Muscle of leg (tissue), 11 donors: Measurements from ENCODE around the gene TBC1D7. TPM values are rescaled to one million over a fixed set of nuclear protein-coding genes. Genes with fewer than 3 reads are reported as not detected.

Experiments
- DNase-seq: peaks from one replicate; pipeline ENCODE4 v3.0.0; 2013
- H3K27ac ChIP-seq: one replicate; pipeline ENCODE4 v1.5.1; 2013; ENCODE audit warnings: mild to moderate bottlenecking, low read length, control low read depth
- H3K27me3 ChIP-seq: one replicate; pipeline ENCODE4 v1.6.1; 2013; ENCODE audit warnings: low read length; ENCODE audit not compliant: control insufficient read depth, insufficient read depth
- H3K36me3 ChIP-seq: one replicate; pipeline ENCODE4 v1.6.1; 2013; ENCODE audit warnings: low read length; ENCODE audit not compliant: control insufficient read depth, insufficient read depth
- H3K4me1 ChIP-seq: one replicate; pipeline ENCODE4 v1.6.1; 2013; ENCODE audit warnings: low read length; ENCODE audit not compliant: control insufficient read depth, insufficient read depth
- H3K4me3 ChIP-seq: one replicate; pipeline ENCODE4 v1.5.1; 2013; ENCODE audit warnings: low read length, control low read depth
- H3K9me3 ChIP-seq: replicated peaks from 2 replicates; pipeline ENCODE4 v1.6.1; 2013; ENCODE audit warnings: low read depth, low read length; ENCODE audit not compliant: control insufficient read depth
- WGBS: methylation state at CpG from one replicate; pipeline ENCODE4 v1.1.5; 2013; ENCODE audit warnings: missing lambda C conversion rate; ENCODE audit not compliant: insufficient coverage; 5-methylcytosine and 5-hydroxymethylcytosine counted together
- polyA plus RNA-seq, 8 donors: library from polyadenylated mRNA; unstranded; fragments of 120-200 nt; gene quantifications; one replicate each; pipeline versions ENCODE4 v1.2.1 to v1.2.3, GENCODE V29; 2013; ENCODE audit warnings: inconsistent platforms in 1 of 8, low replicate concordance in 1 of 8; ENCODE audit not compliant: insufficient read length in 8 of 8, insufficient read depth in 1 of 8
- total RNA-seq: library from RNA; stranded (reverse); fragments of 120-200 nt; gene quantifications from one replicate; pipeline ENCODE4 v1.2.4, GENCODE V29; 2013

Gene TBC1D7
- total and polyA plus RNA-seq, 9 donors = 15.6 to 24.9 (median 19.1) TPM

DNA sequence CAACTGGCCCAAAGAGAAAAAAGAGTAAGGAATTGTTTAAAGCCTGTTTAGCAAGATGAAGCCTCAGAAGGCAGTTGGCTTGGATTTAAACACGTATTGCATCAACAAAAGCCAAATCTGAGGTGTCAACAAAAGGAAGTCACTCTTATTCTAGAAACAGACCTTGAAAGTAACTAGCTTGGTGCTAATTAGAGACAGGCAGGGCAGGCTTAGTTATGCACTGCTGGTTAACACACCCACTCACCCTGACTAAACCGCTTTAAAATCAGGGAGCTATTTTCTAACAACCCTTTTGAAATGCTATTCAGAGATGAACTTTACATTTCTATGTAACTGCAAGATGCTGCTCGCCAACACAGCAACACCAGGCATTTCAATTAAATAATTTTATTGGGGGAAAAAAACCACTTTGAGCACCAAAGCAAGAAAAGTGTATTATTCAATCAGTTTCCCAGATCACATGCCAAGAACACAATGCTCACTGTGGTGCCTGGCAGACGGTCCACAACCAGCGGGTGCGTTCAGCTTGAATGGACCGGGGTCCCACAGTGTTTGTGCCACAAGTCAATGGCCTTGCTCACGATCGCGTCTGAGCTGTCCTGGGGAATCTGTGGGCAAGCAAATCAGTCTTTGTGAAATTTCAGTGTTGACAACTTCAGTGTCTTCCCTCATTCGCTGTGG lies 23.6 kb downstream of the TBC1D7 start:
- peaks cover 51% of the 10 kb centered on the region for H3K36me3 ChIP-seq

DNA sequence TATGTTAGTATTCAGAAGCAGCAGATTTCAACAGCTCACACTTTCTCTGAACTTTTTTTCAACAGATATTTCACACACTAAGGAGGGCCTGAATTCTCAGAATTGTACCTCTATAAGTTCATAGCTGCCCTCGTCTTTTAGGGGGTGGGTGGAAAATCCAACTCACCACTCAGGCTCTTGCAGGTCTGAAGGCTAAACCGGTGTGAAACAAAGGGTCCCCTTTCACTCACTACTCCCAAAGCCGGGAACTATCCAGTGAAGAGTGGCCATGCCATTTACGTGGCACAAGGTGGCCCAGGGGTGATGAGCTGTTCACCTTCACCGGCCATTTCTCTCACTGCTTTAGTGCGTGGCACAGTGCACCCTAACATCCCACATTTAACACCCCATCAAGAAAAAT lies 24.2 kb downstream of the TBC1D7 start:
- 82% methylated on average over 2 of the region's 6 CpGs for WGBS
- DNase-seq = no peak
- Histone ChIP-seq H3K9me3 (no peaks in the 10 kb centered on the region), H3K27ac (peak overlapping the region; percentile 43), H3K36me3 (peaks cover 55% of the 10 kb centered on the region), H3K27me3 (no peaks in the 10 kb centered on the region), H3K4me1 (peaks cover 24% of the 10 kb centered on the region), H3K4me3 (no peak overlapping the region)

More for the DNA sequence above, 23.6 kb downstream of the TBC1D7 start:
- Histone ChIP-seq H3K9me3 (no peaks in the 10 kb centered on the region), H3K27ac (no peak overlapping the region), H3K4me1 (peaks cover 24% of the 10 kb centered on the region), H3K27me3 (no peaks in the 10 kb centered on the region), H3K4me3 (no peak overlapping the region)
- no peak for DNase-seq
- 80% methylated on average over 9 of the region's 11 CpGs for WGBS

DNA sequence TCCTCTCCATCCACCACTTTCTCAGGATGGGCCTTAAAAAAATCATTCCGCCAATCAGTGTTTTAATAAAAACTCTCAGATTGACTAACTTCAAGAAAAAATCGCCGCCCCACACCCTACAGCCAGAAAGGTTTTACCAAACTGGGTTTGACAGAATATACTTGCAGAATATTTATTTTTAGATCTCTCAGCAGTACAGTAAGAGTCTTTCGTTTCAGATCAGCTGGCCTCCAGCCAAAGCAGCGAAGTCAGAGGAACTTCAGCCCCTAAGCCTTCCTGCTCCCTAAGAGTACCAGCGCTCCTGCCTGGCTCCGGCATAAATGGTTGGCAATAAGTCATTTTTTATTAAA lies 24.7 kb downstream of the TBC1D7 start:
- H3K27ac ChIP-seq = peak overlapping the region; percentile 43
- peak; percentile 89 for DNase-seq
- no peaks in the 10 kb centered on the region for H3K9me3 ChIP-seq
- H3K36me3 ChIP-seq = peaks cover 59% of the 10 kb centered on the region
- no CpG with 5 or more reads among the region's 7 CpGs for WGBS
- peaks cover 24% of the 10 kb centered on the region for H3K4me1 ChIP-seq
- no peak overlapping the region for H3K4me3 ChIP-seq
- no peaks in the 10 kb centered on the region for H3K27me3 ChIP-seq

DNA sequence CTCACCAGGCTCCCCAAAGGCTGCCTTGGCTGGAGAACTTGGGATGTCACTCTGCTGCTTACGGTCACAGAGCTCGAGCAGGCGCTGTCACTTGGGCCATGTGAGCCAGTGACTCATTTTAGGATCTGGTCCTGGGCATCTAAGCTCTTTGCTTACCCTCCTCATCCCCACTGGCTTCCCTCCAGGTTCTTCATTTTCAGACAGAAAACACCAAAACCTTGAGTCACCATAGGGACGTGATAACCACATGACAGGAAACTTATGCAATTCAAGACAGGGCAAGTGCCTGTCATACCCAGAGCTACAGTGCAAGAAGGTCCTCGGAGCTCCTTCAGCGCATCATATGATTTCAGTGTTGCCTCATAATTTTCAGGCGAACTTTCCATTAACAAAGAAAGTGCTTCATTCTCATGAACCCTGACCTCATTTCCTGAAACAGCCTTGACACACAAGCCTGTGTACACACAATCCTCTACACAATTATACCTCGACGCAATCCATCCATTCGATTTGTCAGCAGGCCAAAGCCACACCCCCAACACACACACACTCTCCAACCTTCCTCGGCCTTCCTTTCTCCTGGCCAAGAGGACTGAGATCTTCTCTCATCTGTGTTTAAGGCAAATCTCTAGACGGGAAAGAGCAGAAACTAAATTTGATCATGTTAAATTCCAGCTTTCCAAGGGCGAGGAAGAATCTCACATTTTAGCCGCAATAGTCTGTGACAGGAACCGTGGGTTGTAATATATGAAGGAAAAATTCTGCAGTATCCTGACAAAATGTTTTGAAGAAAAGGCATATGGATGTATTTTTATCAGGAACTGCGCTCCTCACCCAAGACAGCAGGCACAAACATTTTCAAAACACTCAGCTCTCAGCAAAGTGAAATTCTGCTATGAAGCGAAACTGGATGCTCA lies 25.3 kb downstream of the TBC1D7 start:
- DNase-seq = peak; percentile 86
- Histone ChIP-seq H3K27ac (peak overlapping the region; percentile 57), H3K4me3 (no peak overlapping the region), H3K36me3 (peaks cover 57% of the 10 kb centered on the region), H3K9me3 (no peaks in the 10 kb centered on the region), H3K4me1 (peaks cover 20% of the 10 kb centered on the region), H3K27me3 (no peaks in the 10 kb centered on the region)
- WGBS = 68% methylated on average over 14 of the region's 17 CpGs

DNA sequence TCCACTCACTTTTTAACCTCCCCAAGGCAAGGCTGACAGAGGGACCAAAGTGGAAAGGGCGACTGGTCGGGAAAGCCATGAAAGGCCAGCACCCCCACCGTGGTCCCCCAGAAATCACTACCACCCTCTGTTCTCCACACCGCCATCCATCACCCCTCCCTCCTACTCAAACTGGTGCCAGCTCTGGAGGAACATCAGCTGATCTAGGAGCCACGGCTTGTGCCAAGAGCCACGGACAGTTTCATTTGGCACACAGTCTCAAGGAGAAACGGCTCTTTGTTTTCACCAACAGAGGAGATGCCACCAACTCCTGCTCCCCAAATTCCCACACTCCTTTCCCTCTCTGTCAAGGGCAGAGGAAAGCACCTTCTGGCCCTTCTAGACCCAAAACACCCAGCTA lies 26.0 kb downstream of the TBC1D7 start:
- H3K36me3 ChIP-seq = peaks cover 52% of the 10 kb centered on the region
- DNase-seq = no peak
- 92% methylated on average over 4 of the region's 7 CpGs for WGBS
- no peak overlapping the region for H3K4me3 ChIP-seq
- H3K9me3 ChIP-seq = no peaks in the 10 kb centered on the region
- H3K4me1 ChIP-seq = peaks cover 20% of the 10 kb centered on the region
- H3K27ac ChIP-seq = peak overlapping the region; percentile 57
- H3K27me3 ChIP-seq = no peaks in the 10 kb centered on the region

DNA sequence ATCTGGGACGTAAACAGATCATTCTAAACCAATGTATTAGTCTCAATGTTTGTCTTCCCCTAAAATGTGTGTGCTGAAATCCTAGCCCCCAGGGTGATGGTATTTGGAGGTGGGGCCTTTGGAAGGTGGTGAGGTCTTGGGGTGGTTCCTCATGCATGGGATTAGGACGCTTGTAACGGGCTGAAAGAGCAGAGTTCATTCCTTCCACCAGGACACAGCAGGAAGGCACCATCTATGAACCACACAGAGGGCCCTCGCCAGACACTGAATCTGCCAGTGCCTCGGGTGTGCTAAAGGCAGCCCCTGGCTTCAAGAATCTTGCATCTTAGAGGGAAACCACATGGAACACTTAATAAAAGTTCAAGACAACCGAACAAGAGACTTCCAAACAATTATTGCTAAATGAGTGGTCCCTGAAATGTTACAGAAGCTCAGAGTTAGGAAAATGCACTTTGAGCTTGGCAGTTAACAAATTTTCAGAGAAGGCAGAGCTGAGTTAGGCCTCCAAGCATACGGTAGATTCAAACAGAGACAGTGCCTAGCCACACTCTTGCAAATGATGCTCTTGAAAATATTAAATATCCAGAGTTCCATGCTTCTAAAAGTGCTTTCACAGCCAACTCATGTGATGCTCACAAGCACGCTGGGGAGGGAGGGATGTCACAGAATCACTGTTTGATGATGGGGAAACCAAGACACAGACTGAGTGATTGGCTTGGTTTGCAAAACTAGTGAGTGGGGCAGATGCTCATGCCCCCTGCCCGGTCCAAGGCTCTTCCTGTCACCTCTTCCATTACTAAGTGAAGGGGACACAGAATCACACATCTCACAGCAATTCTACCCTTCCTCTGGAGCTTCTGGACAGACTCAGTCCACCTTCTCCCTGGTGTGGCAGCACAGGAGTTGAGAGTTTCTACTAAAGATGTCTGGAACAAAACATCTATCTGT lies 27.4 kb downstream of the TBC1D7 start:
- DNase-seq = no peak
- Histone ChIP-seq H3K36me3 (peaks cover 59% of the 10 kb centered on the region), H3K27me3 (no peaks in the 10 kb centered on the region), H3K27ac (no peak overlapping the region), H3K4me1 (peaks cover 20% of the 10 kb centered on the region), H3K9me3 (no peaks in the 10 kb centered on the region), H3K4me3 (no peak overlapping the region)
- 100% methylated on average over 3 of the region's 9 CpGs for WGBS

DNA sequence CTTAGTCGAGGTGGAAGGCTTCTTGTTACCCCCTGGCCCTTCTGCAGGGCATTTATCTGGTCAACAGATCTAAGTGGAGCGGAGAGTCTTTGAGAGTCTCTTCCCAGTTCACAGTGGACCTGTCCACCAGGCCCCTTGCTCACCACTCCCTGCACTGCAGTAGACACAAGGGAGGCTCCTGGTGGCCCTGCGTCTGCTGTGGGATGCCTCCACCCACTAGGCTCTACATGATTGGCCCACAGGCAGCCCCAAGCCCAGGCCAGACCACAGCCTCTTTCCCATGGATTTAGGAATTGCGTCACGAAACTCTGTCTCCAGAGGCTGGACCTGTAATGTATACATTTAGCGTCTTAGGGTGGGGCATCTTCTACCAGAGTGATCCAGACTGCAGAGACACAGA lies 28.4 kb downstream of the TBC1D7 start:
- 100% methylated on average over 3 of the region's 6 CpGs for WGBS
- H3K27me3 ChIP-seq = no peaks in the 10 kb centered on the region
- H3K9me3 ChIP-seq = no peaks in the 10 kb centered on the region
- no peak overlapping the region for H3K27ac ChIP-seq
- H3K4me3 ChIP-seq = no peak overlapping the region
- DNase-seq = no peak
- H3K4me1 ChIP-seq = peaks cover 20% of the 10 kb centered on the region
- H3K36me3 ChIP-seq = peaks cover 62% of the 10 kb centered on the region

DNA sequence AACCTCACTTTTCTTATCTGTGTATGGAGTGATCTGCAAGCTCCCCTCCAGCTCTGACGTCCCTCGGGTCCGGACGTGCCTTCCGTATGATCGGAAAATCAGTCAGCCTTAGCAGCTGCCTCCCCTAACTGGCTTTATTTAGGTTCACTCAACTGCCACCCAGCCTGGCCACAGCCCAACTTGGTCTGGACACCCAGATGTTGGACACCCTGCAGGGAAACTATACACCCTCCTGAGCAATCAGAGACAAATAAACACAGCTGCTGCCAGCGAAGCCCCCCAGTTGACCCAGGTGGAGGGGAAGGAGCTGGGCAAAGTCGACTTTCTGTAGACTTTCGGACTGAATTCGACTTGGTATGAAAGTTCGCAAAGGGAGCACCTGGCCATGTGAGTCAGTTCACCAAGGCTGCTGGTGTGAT lies 28.9 kb downstream of the TBC1D7 start:
- H3K9me3 ChIP-seq = no peaks in the 10 kb centered on the region
- H3K4me3 ChIP-seq = no peak overlapping the region
- no peak overlapping the region for H3K27ac ChIP-seq
- no peak for DNase-seq
- peaks cover 62% of the 10 kb centered on the region for H3K36me3 ChIP-seq
- no peaks in the 10 kb centered on the region for H3K27me3 ChIP-seq
- peaks cover 20% of the 10 kb centered on the region for H3K4me1 ChIP-seq
- 84% methylated on average over 8 of the region's 11 CpGs for WGBS

DNA sequence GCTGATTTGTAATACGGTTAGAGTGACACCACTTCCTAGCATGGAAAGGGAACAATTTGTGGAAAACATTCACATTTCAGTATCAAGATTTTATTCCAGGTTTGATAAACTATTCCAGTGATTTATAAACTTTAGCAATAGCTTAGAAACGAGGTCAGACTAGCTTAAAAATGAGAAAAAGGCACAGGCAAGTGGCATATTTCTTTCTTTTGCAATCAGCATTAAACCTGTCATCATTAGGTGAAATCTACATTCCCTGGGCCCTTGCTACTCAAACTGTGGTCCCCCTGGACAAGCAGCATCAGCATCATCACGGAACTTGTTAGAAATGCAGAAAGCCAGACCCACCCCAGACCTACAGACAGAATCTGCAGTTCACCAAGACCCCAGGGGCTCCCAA lies 29.9 kb downstream of the TBC1D7 start:
- no peak overlapping the region for H3K4me3 ChIP-seq
- peaks cover 71% of the 10 kb centered on the region for H3K36me3 ChIP-seq
- WGBS = 71% methylated on average over 1 of the region's 3 CpGs
- H3K27me3 ChIP-seq = no peaks in the 10 kb centered on the region
- H3K9me3 ChIP-seq = no peaks in the 10 kb centered on the region
- peaks cover 13% of the 10 kb centered on the region for H3K4me1 ChIP-seq
- no peak for DNase-seq
- H3K27ac ChIP-seq = no peak overlapping the region
